HG03095 (cell line): Measurements from ENCODE around the gene LRRK1.

Source experiments
- ATAC-seq: cut with Tn5 transposase; IDR thresholded peaks from one replicate; pipeline ENCODE4 v1.9.1; 2021; ENCODE audit warnings: moderate library complexity; ENCODE audit not compliant: unreplicated experiment

The LRRK1 gene

GRCh38 chr15:101001056-101001455 lies 81.9 kb downstream of the LRRK1 start:
- ATAC-seq: no peak

GRCh38 chr15:101001796-101002195 lies 82.6 kb downstream of the LRRK1 start:
- no peak for ATAC-seq

- no peak for ATAC-seq
Observed at GRCh38 chr15:101003081-101003480, 83.9 kb downstream of the LRRK1 start.

- no peak for ATAC-seq
Observed at GRCh38 chr15:101003706-101004105, 84.5 kb downstream of the LRRK1 start.

GRCh38 chr15:101004500-101004899 lies 85.3 kb downstream of the LRRK1 start:
- no peak for ATAC-seq

- no peak for ATAC-seq
Observed at GRCh38 chr15:101004986-101005747, 86.0 kb downstream of the LRRK1 start.

GRCh38 chr15:101006931-101007691 lies 88.0 kb downstream of the LRRK1 start:
- peak; percentile 56 for ATAC-seq

- ATAC-seq: peak; percentile 85
Observed at GRCh38 chr15:101008158-101009139, 89.3 kb downstream of the LRRK1 start.

- ATAC-seq: no peak
Observed at GRCh38 chr15:101009176-101009575, 90.0 kb downstream of the LRRK1 start.

- no peak for ATAC-seq
Observed at GRCh38 chr15:101010781-101011180, 91.6 kb downstream of the LRRK1 start.

GRCh38 chr15:101012326-101013200 lies 93.4 kb downstream of the LRRK1 start:
- no peak for ATAC-seq

GRCh38 chr15:101013201-101013550 lies 94.0 kb downstream of the LRRK1 start:
- no peak for ATAC-seq

- ATAC-seq: no peak
Observed at GRCh38 chr15:101013769-101014675, 94.9 kb downstream of the LRRK1 start.

- ATAC-seq: peak; percentile 54
Observed at GRCh38 chr15:101014921-101015841, 96.0 kb downstream of the LRRK1 start.

- no peak for ATAC-seq
Observed at GRCh38 chr15:101016581-101016980, 97.4 kb downstream of the LRRK1 start.

- no peak for ATAC-seq
Observed at GRCh38 chr15:101017093-101017754, 98.1 kb downstream of the LRRK1 start.

- ATAC-seq: no peak
Observed at GRCh38 chr15:101018016-101018415, 98.9 kb downstream of the LRRK1 start.

GRCh38 chr15:101018450-101018849 lies 99.3 kb downstream of the LRRK1 start:
- ATAC-seq: no peak
